ENCODE data around the gene TRPT1. TPM values are rescaled to one million over a fixed set of nuclear protein-coding genes. Genes with fewer than 3 reads are reported as not detected.
A peak's percentile ranks its signal among the peaks of the same experiment; 100 is the strongest.

The TRPT1 gene
- total RNA-seq, 1 experiment from 2014 or later: 66.1 TPM

- H3K9me3 ChIP-seq (ENCODE audit: control insufficient read depth, insufficient read depth, low read depth, low read length): no peaks in the 10 kb centered on the region
- ATAC-seq: no peak
- intact Hi-C loops (cut with micrococcal nuclease; ENCODE audit: unreplicated experiment): loop anchor here (10.0 kb wide), 1 partner anchor 55 kb away; the partner anchor contains the start of genes CATSPERZ and ESRRA
- peaks cover 7% of the 10 kb centered on the region; the same call in 1 of the 2 replicates for H3K36me3 ChIP-seq (ENCODE audit: control insufficient read depth, insufficient read depth, low read length)
- ChIA-PET CTCF (no interaction called here), POLR2A (interaction anchor here (0.6 kb wide), 2 partner anchors 45 to 264 kb away, joined by 4 read pairs; no protein-coding TSS in a partner anchor)
- TF ChIP-seq, protein P1, sequence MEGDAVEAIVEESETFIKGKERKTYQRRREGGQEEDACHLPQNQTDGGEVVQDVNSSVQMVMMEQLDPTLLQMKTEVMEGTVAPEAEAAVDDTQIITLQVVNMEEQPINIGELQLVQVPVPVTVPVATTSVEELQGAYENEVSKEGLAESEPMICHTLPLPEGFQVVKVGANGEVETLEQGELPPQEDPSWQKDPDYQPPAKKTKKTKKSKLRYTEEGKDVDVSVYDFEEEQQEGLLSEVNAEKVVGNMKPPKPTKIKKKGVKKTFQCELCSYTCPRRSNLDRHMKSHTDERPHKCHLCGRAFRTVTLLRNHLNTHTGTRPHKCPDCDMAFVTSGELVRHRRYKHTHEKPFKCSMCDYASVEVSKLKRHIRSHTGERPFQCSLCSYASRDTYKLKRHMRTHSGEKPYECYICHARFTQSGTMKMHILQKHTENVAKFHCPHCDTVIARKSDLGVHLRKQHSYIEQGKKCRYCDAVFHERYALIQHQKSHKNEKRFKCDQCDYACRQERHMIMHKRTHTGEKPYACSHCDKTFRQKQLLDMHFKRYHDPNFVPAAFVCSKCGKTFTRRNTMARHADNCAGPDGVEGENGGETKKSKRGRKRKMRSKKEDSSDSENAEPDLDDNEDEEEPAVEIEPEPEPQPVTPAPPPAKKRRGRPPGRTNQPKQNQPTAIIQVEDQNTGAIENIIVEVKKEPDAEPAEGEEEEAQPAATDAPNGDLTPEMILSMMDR (IDR thresholded peaks at IDR 0.05): no peak
- TF ChIP-seq TCF7L2 (IDR thresholded peaks at IDR 0.05; ENCODE audit: low read depth, low read length) (no peak), REST (IDR thresholded peaks at IDR 0.05; ENCODE audit: insufficient read depth in 1 of 2, low read depth in 2 of 2, low read length in 1 of 2) (no peak), POLR2AphosphoS5 (IDR thresholded peaks at IDR 0.05; ENCODE audit: low read depth, low read length) (no peak), SIN3A (IDR thresholded peaks at IDR 0.05; ENCODE audit: borderline replicate concordance, insufficient read depth, low read depth, low read length) (no peak)
- in situ Hi-C loops (cut with HindIII; ENCODE audit: low pct_unique_long_range_greater_than_20kb, low sequenced_read_pairs): no loop called here
- H3K4me1 ChIP-seq (ENCODE audit: control insufficient read depth, insufficient read depth, low read length): peaks cover 42% of the 10 kb centered on the region
- no TSS peak for BruUV-seq (replicated peaks)
- no peak for DNase-seq (ENCODE audit: low read depth, low spot score)
- no peaks in the 10 kb centered on the region for H3K27me3 ChIP-seq (ENCODE audit: control insufficient read depth, insufficient read depth, low read length)
- H3K27ac ChIP-seq (ENCODE audit: low read length): peak overlapping the region; percentile 53
- H3K4me3 ChIP-seq (ENCODE audit: low read depth in 2 of 2, low read length in 2 of 2): no peak overlapping the region
Observed at GRCh38 chr11:64249563-64250414, 23.8 kb upstream of the TRPT1 start.

DNA sequence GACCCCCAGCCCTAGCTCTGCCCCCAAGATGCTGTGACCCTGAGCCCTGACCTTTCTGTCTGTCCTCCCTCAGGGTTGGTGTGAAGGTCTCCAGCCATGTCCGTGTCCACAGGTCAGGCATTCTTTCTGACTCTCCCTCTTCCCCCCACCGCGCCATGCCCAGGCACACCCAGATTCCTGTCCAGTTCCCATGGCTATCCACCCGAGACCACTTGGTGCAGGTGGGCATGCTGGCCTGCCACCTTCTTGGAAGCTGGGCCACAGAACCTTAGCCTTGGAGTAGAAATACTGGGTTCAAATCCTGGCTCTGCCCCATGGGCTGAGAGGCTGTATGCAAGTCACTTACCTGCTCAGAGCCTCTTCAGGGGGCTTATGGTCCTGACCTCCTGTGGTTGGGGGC is 23.1 kb upstream of the TRPT1 start:
- CTCF ChIA-PET: interaction anchor here (0.6 kb wide), 1 partner anchor 41 kb away, joined by 5 read pairs; no protein-coding TSS in a partner anchor
- POLR2A ChIA-PET: interaction anchor here (0.6 kb wide), 1 partner anchor 44 kb away, joined by 4 read pairs; no protein-coding TSS in a partner anchor
- TF ChIP-seq TCF7L2 (IDR thresholded peaks at IDR 0.05; ENCODE audit: low read depth, low read length): no peak
- TF ChIP-seq, protein P1 (IDR thresholded peaks at IDR 0.05): no peak
- no peak for TF ChIP-seq REST (IDR thresholded peaks at IDR 0.05; ENCODE audit: insufficient read depth in 1 of 2, low read depth in 2 of 2, low read length in 1 of 2)
- no peak for TF ChIP-seq SIN3A (IDR thresholded peaks at IDR 0.05; ENCODE audit: borderline replicate concordance, insufficient read depth, low read depth, low read length)
- TF ChIP-seq POLR2AphosphoS5 (IDR thresholded peaks at IDR 0.05; ENCODE audit: low read depth, low read length): no peak

More for the DNA sequence above, 23.1 kb upstream of the TRPT1 start:
- peak overlapping the region; percentile 99 for H3K27ac ChIP-seq (ENCODE audit: low read length)
- intact Hi-C loops (cut with micrococcal nuclease; ENCODE audit: unreplicated experiment): loop anchor here (10.0 kb wide), 1 partner anchor 56 kb away; the partner anchor contains the start of genes CATSPERZ and ESRRA
- H3K4me1 ChIP-seq (ENCODE audit: control insufficient read depth, insufficient read depth, low read length): peaks cover 50% of the 10 kb centered on the region
- ATAC-seq (no peak), DNase-seq (ENCODE audit: low read depth, low spot score) (no peak)
- H3K4me3 ChIP-seq (ENCODE audit: low read depth in 2 of 2, low read length in 2 of 2): no peak overlapping the region
- H3K9me3 ChIP-seq (ENCODE audit: control insufficient read depth, insufficient read depth, low read depth, low read length): no peaks in the 10 kb centered on the region
- H3K27me3 ChIP-seq (ENCODE audit: control insufficient read depth, insufficient read depth, low read length): no peaks in the 10 kb centered on the region
- no TSS peak for BruUV-seq (replicated peaks)
- in situ Hi-C loops (cut with HindIII; ENCODE audit: low pct_unique_long_range_greater_than_20kb, low sequenced_read_pairs): no loop called here
- H3K36me3 ChIP-seq (ENCODE audit: control insufficient read depth, insufficient read depth, low read length): peaks cover 7% of the 10 kb centered on the region; the same call in 1 of the 2 replicates

Data from Panc1 (cell line).